Fibroblast of mammary gland (primary cell): ENCODE results near the gene IKZF2.
A peak's percentile ranks its signal among the peaks of the same experiment; 100 is the strongest.

Source experiments
- DNase-seq: peaks from one replicate; pipeline ENCODE4 v3.0.0-alpha.2; 2010; ENCODE audit warnings: low read depth
- H3K4me3 ChIP-seq: 2 replicates; pipeline ENCODE4 v1.5.1; 2011; ENCODE audit warnings: low read depth, mild to moderate bottlenecking, low read length, moderate library complexity; ENCODE audit not compliant: control insufficient read depth
- CTCF ChIP-seq: conservative IDR thresholded peaks from 2 replicates; pipeline ENCODE4 v1.5.1; 2011; ENCODE audit warnings: low read depth, low read length, inconsistent platforms; ENCODE audit not compliant: control insufficient read depth, insufficient read depth

IKZF2 gene

GRCh38 chr2:212990697-212991096, 160.7 kb downstream of the IKZF2 start:
- H3K4me3 ChIP-seq, result no peak overlapping the region
- DNase-seq, result peak; percentile 33
- TF ChIP-seq CTCF, result no peak

- DNase-seq, result peak; percentile 33
- TF ChIP-seq CTCF, result peak; percentile 37
- H3K4me3 ChIP-seq, result no peak overlapping the region
These were observed 163.9 kb downstream of the IKZF2 start for GRCh38 chr2:212987492-212987891.

- H3K4me3 ChIP-seq, result no peak overlapping the region
- TF ChIP-seq CTCF, result no peak
- no peak for DNase-seq
These were observed 167.3 kb downstream of the IKZF2 start for GRCh38 chr2:212984129-212984528.

GRCh38 chr2:212979799-212980198, 171.6 kb downstream of the IKZF2 start:
- no peak overlapping the region for H3K4me3 ChIP-seq
- no peak for DNase-seq
- TF ChIP-seq CTCF, result no peak

GRCh38 chr2:212979046-212979612, 172.3 kb downstream of the IKZF2 start:
- no peak for TF ChIP-seq CTCF
- DNase-seq, result no peak
- no peak overlapping the region for H3K4me3 ChIP-seq

- TF ChIP-seq CTCF, result no peak
- no peak overlapping the region for H3K4me3 ChIP-seq
- no peak for DNase-seq
These were observed 174.3 kb downstream of the IKZF2 start for GRCh38 chr2:212977152-212977551.

GRCh38 chr2:212975333-212975732, 176.1 kb downstream of the IKZF2 start:
- H3K4me3 ChIP-seq, result no peak overlapping the region
- DNase-seq, result no peak
- no peak for TF ChIP-seq CTCF
